C4-2B (cell line): ENCODE results near the gene ABHD14A.

Experiments used
- CTCF ChIP-seq: fragments of 450-650 bp; conservative IDR thresholded peaks from 2 replicates; pipeline ENCODE4 v1.5.1; 2017; ENCODE audit warnings: mild to moderate bottlenecking
- ZFX ChIP-seq: fragments of 450-650 bp; IDR thresholded peaks from 2 replicates; pipeline ENCODE4 v1.6.1; 2017

- TF ChIP-seq CTCF (no peak), ZFX (no peak)
Observed at GRCh38 chr3:51958603-51959521, 16.0 kb upstream of the ABHD14A start.
